H9 (cell line): Measurements from ENCODE around the gene THAP4. TPM values are rescaled to one million over a fixed set of nuclear protein-coding genes. Genes with fewer than 3 reads are reported as not detected.

Experiments used
- DNase-seq: peaks from one replicate; pipeline ENCODE4 v3.0.0-alpha.2; 2017
- H2AFZ ChIP-seq: one replicate; pipeline ENCODE4 v1.6.1; 2013; ENCODE audit warnings: mild to moderate bottlenecking, low read length, control low read depth, moderate library complexity
- H2AK5ac ChIP-seq: 2 replicates; pipeline ENCODE4 v1.6.1; 2013; ENCODE audit warnings: low read length, control low read depth, mixed read lengths; ENCODE audit not compliant: insufficient read length
- H2BK120ac ChIP-seq: one replicate; pipeline ENCODE4 v1.6.1; 2013; ENCODE audit warnings: low read depth, mild to moderate bottlenecking, low read length, control low read depth, inconsistent platforms; ENCODE audit not compliant: poor library complexity, severe bottlenecking
- H2BK12ac ChIP-seq: 2 replicates; pipeline ENCODE4 v1.6.1; 2013; ENCODE audit warnings: low read length, control low read depth, mixed read lengths, low read depth; ENCODE audit not compliant: insufficient read length
- H2BK15ac ChIP-seq: 2 replicates; pipeline ENCODE4 v1.6.1; 2013; ENCODE audit warnings: low read depth, low read length, control low read depth
- H2BK20ac ChIP-seq: one replicate; pipeline ENCODE4 v1.6.1; 2013; ENCODE audit warnings: low read depth, mild to moderate bottlenecking, low read length, control low read depth, inconsistent platforms; ENCODE audit not compliant: poor library complexity, severe bottlenecking
- H2BK5ac ChIP-seq: 2 replicates; pipeline ENCODE4 v1.6.1; 2013; ENCODE audit warnings: low read length, control low read depth, mixed read lengths; ENCODE audit not compliant: insufficient read length
- H3K14ac ChIP-seq: 2 replicates; pipeline ENCODE4 v1.6.1; 2013; ENCODE audit warnings: low read length, control low read depth; ENCODE audit not compliant: insufficient read depth
- H3K18ac ChIP-seq: 2 replicates; pipeline ENCODE4 v1.6.1; 2013; ENCODE audit warnings: low read depth, mild to moderate bottlenecking, mixed read lengths, low read length, control low read depth; ENCODE audit not compliant: insufficient read length
- H3K23ac ChIP-seq: 2 replicates; pipeline ENCODE4 v1.6.1; 2013; ENCODE audit warnings: low read length, control low read depth, mixed read lengths, low read depth; ENCODE audit not compliant: insufficient read length
- H3K23me2 ChIP-seq: 2 replicates; pipeline ENCODE4 v1.6.1; 2013; ENCODE audit warnings: low read depth, mild to moderate bottlenecking, mixed read lengths, low read length, control low read depth; ENCODE audit not compliant: insufficient read length, poor library complexity, severe bottlenecking
- H3K27ac ChIP-seq: 2 replicates; pipeline ENCODE4 v1.5.1; 2013; ENCODE audit warnings: low read length, control low read depth, mixed read lengths, low read depth; ENCODE audit not compliant: insufficient read length
- H3K27me3 ChIP-seq: 2 replicates; pipeline ENCODE4 v1.6.1; 2013; ENCODE audit warnings: low read length, control low read depth, inconsistent platforms; ENCODE audit not compliant: insufficient read depth
- H3K4ac ChIP-seq: 2 replicates; pipeline ENCODE4 v1.6.1; 2013; ENCODE audit warnings: low read depth, mild to moderate bottlenecking, control low read depth, inconsistent platforms, low read length, moderate library complexity
- H3K4me1 ChIP-seq: 2 replicates; pipeline ENCODE4 v1.6.1; 2013; ENCODE audit warnings: low read length, control low read depth, inconsistent platforms; ENCODE audit not compliant: insufficient read depth
- H3K4me2 ChIP-seq: 2 replicates; pipeline ENCODE4 v1.6.1; 2013; ENCODE audit warnings: low read length, control low read depth, mixed read lengths; ENCODE audit not compliant: insufficient read length, insufficient read depth
- H3K56ac ChIP-seq: 2 replicates; pipeline ENCODE4 v1.6.1; 2013; ENCODE audit warnings: low read depth, mild to moderate bottlenecking, mixed read lengths, low read length, control low read depth; ENCODE audit not compliant: insufficient read length
- H3K79me1 ChIP-seq: 2 replicates; pipeline ENCODE4 v1.6.1; 2013; ENCODE audit warnings: low read depth, mild to moderate bottlenecking, moderate library complexity, low read length, control low read depth, inconsistent platforms; ENCODE audit not compliant: insufficient read depth, poor library complexity, severe bottlenecking
- H3K79me2 ChIP-seq: 2 replicates; pipeline ENCODE4 v1.6.1; 2013; ENCODE audit warnings: low read length, control low read depth, inconsistent platforms; ENCODE audit not compliant: insufficient read depth
- H3K9ac ChIP-seq: 2 replicates; pipeline ENCODE4 v1.6.1; 2013; ENCODE audit warnings: low read length, control low read depth, mixed read lengths; ENCODE audit not compliant: insufficient read length; ENCODE audit errors: extremely low read depth
- H3K9me3 ChIP-seq: one replicate; pipeline ENCODE4 v1.6.1; 2013; ENCODE audit warnings: low read depth, low read length, inconsistent platforms; ENCODE audit not compliant: control insufficient read depth
- H3T11ph ChIP-seq: one replicate; pipeline ENCODE4 v1.6.1; 2013; ENCODE audit warnings: mild to moderate bottlenecking, low read length, control low read depth, inconsistent platforms
- H4K20me1 ChIP-seq: one replicate; pipeline ENCODE4 v1.6.1; 2013; ENCODE audit not compliant: control insufficient read depth, insufficient read length, insufficient read depth
- H4K5ac ChIP-seq: 2 replicates; pipeline ENCODE4 v1.6.1; 2013; ENCODE audit warnings: low read depth, mild to moderate bottlenecking, mixed read lengths, low read length, control low read depth; ENCODE audit not compliant: insufficient read length
- H4K8ac ChIP-seq: replicated peaks from 2 replicates; pipeline ENCODE4 v1.6.1; 2013; ENCODE audit warnings: low read length, control low read depth, mixed read lengths, low read depth; ENCODE audit not compliant: insufficient read length
- H4K91ac ChIP-seq: 2 replicates; pipeline ENCODE4 v1.6.1; 2013; ENCODE audit warnings: low read depth, mild to moderate bottlenecking, moderate library complexity, mixed read lengths, low read length, control low read depth; ENCODE audit not compliant: insufficient read length
- H3K27ac Mint-ChIP-seq, 3 experiments: 2 replicates in 2 of 3; 3 replicates in 1 of 3; pipeline ENCODE4 v1.8.0; 2020 to 2021; ENCODE audit warnings: mixed read lengths in 3 of 3, mild to moderate bottlenecking in 1 of 3, moderate library complexity in 1 of 3
- H3K27me3 Mint-ChIP-seq: 2 replicates; pipeline ENCODE4 v1.8.0; 2021; ENCODE audit warnings: low read depth, mild to moderate bottlenecking, moderate library complexity, mixed read lengths
- H3K36me3 Mint-ChIP-seq, 3 experiments: 2 replicates in 2 of 3; 3 replicates in 1 of 3; pipeline ENCODE4 v1.8.0; 2020 to 2021; ENCODE audit warnings: low read depth in 3 of 3, mixed read lengths in 3 of 3; ENCODE audit not compliant: insufficient read depth in 1 of 3
- H3K4me1 Mint-ChIP-seq, 2 experiments: 2 replicates each; pipeline ENCODE4 v1.8.0; 2020; ENCODE audit warnings: mixed read lengths in 2 of 2
- H3K4me3 Mint-ChIP-seq, 2 experiments: 2 replicates in 1 of 2; 3 replicates in 1 of 2; pipeline ENCODE4 v1.8.0; 2020 to 2021; ENCODE audit warnings: mild to moderate bottlenecking in 2 of 2, mixed read lengths in 2 of 2, moderate library complexity in 1 of 2
- H3K9me3 Mint-ChIP-seq, 2 experiments: 2 replicates in 1 of 2; 3 replicates in 1 of 2; pipeline ENCODE4 v1.8.0; 2020; ENCODE audit warnings: mild to moderate bottlenecking in 2 of 2, mixed read lengths in 2 of 2, moderate library complexity in 1 of 2
- WGBS: extraction: QIAGEN DNeasy Blood & Tissue Kit; methylation state at CpG from one replicate; pipeline ENCODE4 v1.1.7; 2013; ENCODE audit warnings: missing lambda C conversion rate, low lambda C conversion rate, mixed read lengths; ENCODE audit not compliant: insufficient read length; ENCODE audit errors: extremely low coverage; 5-methylcytosine and 5-hydroxymethylcytosine counted together
- total RNA-seq: library from RNA; stranded (reverse); gene quantifications from 2 replicates; pipeline ENCODE4 v1.2.1, GENCODE V29; 2021
- TF ChIP-seq, protein P1 (sequence below): fragments of 200-600 bp; sonication (generic); conservative IDR thresholded peaks from 3 replicates; pipeline ENCODE4 v1.8.0; 2021; ENCODE audit warnings: antibody characterized with exemption, mild to moderate bottlenecking

Gene THAP4
- total RNA-seq, 1 experiment from 2014 or later: 70.6 TPM

DNA sequence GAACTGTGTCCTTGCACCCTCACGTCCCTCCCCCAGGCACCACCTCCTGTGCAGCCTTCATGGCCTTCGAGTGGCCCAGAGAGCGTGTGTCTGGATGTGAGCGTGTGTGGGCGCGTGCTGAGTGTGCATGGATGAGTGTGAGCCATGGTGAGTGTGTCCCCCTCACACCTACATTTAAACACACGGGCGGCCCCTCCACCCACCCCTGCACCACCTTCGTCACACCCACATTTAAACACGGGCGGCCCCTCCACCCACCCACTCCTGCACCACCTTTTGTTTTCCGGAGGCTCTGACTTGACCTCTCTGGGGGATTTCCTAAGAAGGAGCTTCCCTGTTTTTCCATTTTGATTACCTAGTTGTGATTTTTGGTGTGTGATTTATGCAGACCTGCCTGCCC is 31.9 kb upstream of the THAP4 start:
- H3K23me2 ChIP-seq: no peaks in the 10 kb centered on the region
- H4K20me1 ChIP-seq: no peaks in the 10 kb centered on the region
- H2AK5ac ChIP-seq: no peak overlapping the region
- peaks cover 3 to 5% of the 10 kb centered on the region in 2 experiments for H3K4me1 Mint-ChIP-seq
- H3K27ac ChIP-seq: no peak overlapping the region
- no peak overlapping the region for H4K5ac ChIP-seq
- H3K79me1 ChIP-seq: no peaks in the 10 kb centered on the region
- no CpG with 5 or more reads among the region's 12 CpGs for WGBS
- no peak overlapping the region for H3K4me3 Mint-ChIP-seq
- H3K56ac ChIP-seq: no peak overlapping the region
- no peak overlapping the region for H3K27ac Mint-ChIP-seq
- H2AFZ ChIP-seq: no peak overlapping the region
- no peak for DNase-seq
- no peak overlapping the region for H2BK20ac ChIP-seq
- no peak overlapping the region for H3K18ac ChIP-seq
- H3K14ac ChIP-seq: no peak overlapping the region
- peaks cover 10 to 68% (median 57%) of the 10 kb centered on the region in 3 experiments; a peak in 6 of 7 replicates for H3K36me3 Mint-ChIP-seq
- TF ChIP-seq, protein P1, sequence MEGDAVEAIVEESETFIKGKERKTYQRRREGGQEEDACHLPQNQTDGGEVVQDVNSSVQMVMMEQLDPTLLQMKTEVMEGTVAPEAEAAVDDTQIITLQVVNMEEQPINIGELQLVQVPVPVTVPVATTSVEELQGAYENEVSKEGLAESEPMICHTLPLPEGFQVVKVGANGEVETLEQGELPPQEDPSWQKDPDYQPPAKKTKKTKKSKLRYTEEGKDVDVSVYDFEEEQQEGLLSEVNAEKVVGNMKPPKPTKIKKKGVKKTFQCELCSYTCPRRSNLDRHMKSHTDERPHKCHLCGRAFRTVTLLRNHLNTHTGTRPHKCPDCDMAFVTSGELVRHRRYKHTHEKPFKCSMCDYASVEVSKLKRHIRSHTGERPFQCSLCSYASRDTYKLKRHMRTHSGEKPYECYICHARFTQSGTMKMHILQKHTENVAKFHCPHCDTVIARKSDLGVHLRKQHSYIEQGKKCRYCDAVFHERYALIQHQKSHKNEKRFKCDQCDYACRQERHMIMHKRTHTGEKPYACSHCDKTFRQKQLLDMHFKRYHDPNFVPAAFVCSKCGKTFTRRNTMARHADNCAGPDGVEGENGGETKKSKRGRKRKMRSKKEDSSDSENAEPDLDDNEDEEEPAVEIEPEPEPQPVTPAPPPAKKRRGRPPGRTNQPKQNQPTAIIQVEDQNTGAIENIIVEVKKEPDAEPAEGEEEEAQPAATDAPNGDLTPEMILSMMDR: no peak
- no peak overlapping the region for H3T11ph ChIP-seq
- H3K27me3 ChIP-seq: no peaks in the 10 kb centered on the region
- no peak overlapping the region for H2BK5ac ChIP-seq
- no peaks in the 10 kb centered on the region for H3K27me3 Mint-ChIP-seq
- no peak overlapping the region for H4K91ac ChIP-seq
- no peak overlapping the region for H2BK120ac ChIP-seq
- H3K4me1 ChIP-seq: no peaks in the 10 kb centered on the region
- H3K9me3 Mint-ChIP-seq: no peaks in the 10 kb centered on the region
- H3K23ac ChIP-seq: no peak overlapping the region
- H2BK15ac ChIP-seq: no peak overlapping the region
- H3K79me2 ChIP-seq: no peaks in the 10 kb centered on the region
- H3K4ac ChIP-seq: no peak overlapping the region
- H3K9me3 ChIP-seq: no peaks in the 10 kb centered on the region
- H2BK12ac ChIP-seq: no peak overlapping the region
- no peak overlapping the region for H3K4me2 ChIP-seq
- no peak overlapping the region for H3K9ac ChIP-seq
- H4K8ac ChIP-seq: no peak overlapping the region
